NCI-H2081 (cell line): ENCODE results near the gene ATP2A1.
A peak's percentile ranks its signal among the peaks of the same experiment; 100 is the strongest.
"Not testable (repeated sequence)": the region's sequence is repeated elsewhere in the genome, so short reads cannot be mapped to it uniquely, and the experiment has no call there.

Experiments
- DNase-seq, 2 experiments: peaks; one replicate each; lab custom pipeline; 2025; lab: John Stamatoyannopoulos, UW

The ATP2A1 gene

GRCh38 chr16:28910086-28911031, 32.1 kb downstream of the ATP2A1 start:
- DNase-seq, result no peak

DNA sequence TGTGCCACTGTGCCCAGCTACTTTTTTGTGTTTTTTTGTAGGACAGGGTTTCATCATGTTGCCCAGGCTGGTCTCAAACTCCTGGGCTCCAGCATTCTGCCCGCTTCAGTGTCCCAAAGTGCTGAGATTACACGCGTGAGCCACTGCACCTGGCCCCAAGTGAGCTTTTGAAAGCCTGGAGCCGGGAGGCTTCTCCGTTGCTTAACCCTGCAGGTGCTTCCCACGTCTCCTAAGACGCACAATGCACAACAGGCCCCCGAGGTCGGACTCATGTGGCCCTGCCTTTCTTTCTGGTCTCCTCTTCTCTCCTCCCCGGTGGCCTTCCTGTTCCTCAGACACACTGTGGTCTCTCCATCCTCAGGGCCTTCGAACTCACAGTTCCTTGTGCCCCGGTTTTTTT, 34.3 kb downstream of the ATP2A1 start:
- no peak for DNase-seq

GRCh38 chr16:28913946-28914724, 35.8 kb downstream of the ATP2A1 start:
- peak in 1 of 2 experiments; percentile 5 for DNase-seq

DNA sequence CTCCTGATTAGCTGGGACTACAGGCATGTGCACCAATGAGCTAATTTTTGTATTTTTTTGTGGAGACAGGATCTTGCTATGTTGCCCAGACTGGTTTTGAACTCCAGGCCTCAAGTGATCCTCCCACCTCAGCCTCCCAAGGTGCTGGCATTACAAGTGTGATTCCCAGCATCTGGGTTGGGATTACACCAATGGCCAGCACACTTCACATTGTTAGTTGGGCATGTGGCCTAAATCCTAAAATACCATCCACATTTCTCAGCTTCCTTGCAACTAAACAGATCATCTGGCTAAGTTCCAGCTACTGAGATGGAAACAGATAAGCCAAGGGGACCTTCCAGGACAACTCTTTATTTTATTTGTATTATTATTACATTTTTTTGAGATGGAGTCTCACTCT, 36.9 kb downstream of the ATP2A1 start:
- DNase-seq, result no peak

GRCh38 chr16:28917095-28917494, 38.8 kb downstream of the ATP2A1 start:
- no peak for DNase-seq

DNA sequence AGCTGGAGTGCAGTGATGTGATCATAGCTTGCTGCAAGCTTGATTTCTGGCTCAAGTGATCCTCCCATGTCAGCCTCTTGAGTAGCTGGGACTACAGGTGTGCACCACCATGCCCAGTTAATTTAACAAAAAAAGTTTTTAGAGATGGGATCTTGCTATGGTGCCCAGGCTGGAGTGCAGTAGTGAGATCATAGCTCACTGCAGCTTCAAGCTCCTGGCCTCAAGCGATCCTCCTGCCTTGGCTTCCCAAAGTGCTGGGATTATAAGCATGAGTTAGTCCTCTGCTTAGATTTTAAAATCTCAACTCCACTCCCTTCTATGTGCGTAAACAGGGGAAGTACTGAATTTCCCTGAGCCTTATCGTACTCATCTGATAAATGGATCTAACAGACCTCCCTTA, 40.4 kb downstream of the ATP2A1 start:
- DNase-seq, result no peak

- no peak for DNase-seq
These were observed 44.9 kb downstream of the ATP2A1 start for GRCh38 chr16:28923231-28923587.

GRCh38 chr16:28923652-28924398, 45.5 kb downstream of the ATP2A1 start:
- DNase-seq, result no peak

- DNase-seq, result no peak
These were observed 46.1 kb downstream of the ATP2A1 start for GRCh38 chr16:28924399-28924761.

- peak; percentile 80 to 85 for DNase-seq
These were observed 46.6 kb downstream of the ATP2A1 start, which contains the start of gene RABEP2 for GRCh38 chr16:28924762-28925385. TSS of gene RABEP2 (minus strand) at chr16:28925238. CDS start at chr16:28925163, 75 bp downstream.

- peak in 1 of 2 experiments; percentile 40 for DNase-seq
These were observed 47.3 kb downstream of the ATP2A1 start for GRCh38 chr16:28925386-28926228.

GRCh38 chr16:28926284-28926683, 48.0 kb downstream of the ATP2A1 start:
- DNase-seq, result not testable (repeated sequence)

DNA sequence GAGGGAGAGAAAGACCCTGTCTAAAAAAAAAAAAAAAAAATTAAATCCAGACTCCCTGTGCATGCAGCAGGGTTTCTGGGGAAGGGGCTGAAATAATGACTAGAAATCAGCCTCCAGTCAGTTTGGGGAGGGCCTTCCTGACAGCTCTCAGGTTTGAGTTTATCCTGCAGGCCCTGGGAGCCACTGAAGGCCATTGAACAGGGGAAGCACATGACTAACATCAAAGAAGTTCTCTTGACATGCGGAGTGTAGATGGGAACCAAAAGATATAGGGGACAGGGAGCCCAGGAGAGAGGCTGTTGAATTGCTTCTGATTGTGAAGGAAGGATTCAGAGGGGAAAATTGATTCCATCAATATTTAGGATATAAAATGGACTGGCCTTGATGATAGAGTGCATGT, 49.5 kb downstream of the ATP2A1 start:
- DNase-seq, result no peak

DNA sequence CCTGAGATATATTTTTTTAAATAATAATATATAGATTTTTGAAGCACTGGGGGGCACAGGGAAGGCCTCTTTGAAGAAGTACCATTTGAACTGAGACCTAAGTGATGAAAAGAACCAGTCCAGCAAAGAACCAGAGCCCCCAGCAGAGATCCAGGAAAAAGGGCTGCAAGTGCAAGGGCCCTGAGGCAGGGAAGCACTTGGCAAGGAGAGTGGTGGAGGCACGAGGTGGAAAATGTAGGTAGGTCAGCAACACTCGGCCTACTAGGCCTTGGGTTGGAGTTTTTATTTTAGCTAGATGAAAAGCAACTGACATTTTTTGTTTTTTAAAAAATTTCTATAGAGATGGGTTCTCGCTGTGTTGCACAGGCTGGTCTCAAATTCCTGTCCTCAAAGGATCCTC, 51.9 kb downstream of the ATP2A1 start:
- no peak for DNase-seq

- DNase-seq, result no peak
These were observed 52.4 kb downstream of the ATP2A1 start for GRCh38 chr16:28930652-28931051.

GRCh38 chr16:28931801-28932225, 53.5 kb downstream of the ATP2A1 start, which contains the start of gene CD19:
TSS of gene CD19 (plus strand) at chr16:28931971. CDS start at chr16:28932001, 30 bp downstream.
- DNase-seq, result no peak

- DNase-seq, result no peak
These were observed 54.3 kb downstream of the ATP2A1 start for GRCh38 chr16:28932339-28933141.

- no peak for DNase-seq
These were observed 54.9 kb downstream of the ATP2A1 start for GRCh38 chr16:28933171-28933570.

- DNase-seq, result no peak
These were observed 57.1 kb downstream of the ATP2A1 start for GRCh38 chr16:28935346-28935745.
